SK-N-SH (cell line): ENCODE data around the gene SLC35D2.

Experiments used
- CTCF ChIP-seq: fragments of 200-600 bp; sonication (generic); IDR thresholded peaks from 2 replicates; pipeline ENCODE4 v1.6.1; 2017; ENCODE audit warnings: antibody characterized with exemption, mild to moderate bottlenecking, moderate library complexity
- EZH2phosphoT487 ChIP-seq: fragments of 200-600 bp; sonication (generic); IDR thresholded peaks from 2 replicates; pipeline ENCODE4 v1.6.1; 2017; ENCODE audit warnings: low read depth, mixed run types, mild to moderate bottlenecking, antibody characterized with exemption, moderate library complexity, borderline replicate concordance

- TF ChIP-seq CTCF (no peak), EZH2phosphoT487 (no peak)
Observed at GRCh38 chr9:96293498-96294158, 89.9 kb downstream of the SLC35D2 start.
